Parathyroid adenoma (tissue), 2 donors: ENCODE results near the gene CDH13.

Experiments used
- H2AFZ ChIP-seq: fragments of 300-600 bp; sonication (generic); one replicate; pipeline ENCODE4 v1.7.0; 2017; ENCODE audit warnings: antibody characterized with exemption, mild to moderate bottlenecking
- H3K27ac ChIP-seq: fragments of 300-600 bp; sonication (generic); one replicate; pipeline ENCODE4 v1.7.0; 2017
- H3K27me3 ChIP-seq: fragments of 300-600 bp; sonication (generic); one replicate; pipeline ENCODE4 v1.7.0; 2017; ENCODE audit warnings: low read length; ENCODE audit not compliant: control insufficient read depth, insufficient read depth
- H3K36me3 ChIP-seq: fragments of 300-600 bp; sonication (generic); one replicate; pipeline ENCODE4 v1.7.0; 2017; ENCODE audit warnings: low read length; ENCODE audit not compliant: control insufficient read depth, insufficient read depth
- H3K4me1 ChIP-seq: fragments of 300-600 bp; sonication (generic); one replicate; pipeline ENCODE4 v1.7.0; 2017; ENCODE audit warnings: control low read depth
- H3K4me2 ChIP-seq: fragments of 300-600 bp; sonication (generic); one replicate; pipeline ENCODE4 v1.7.0; 2017; ENCODE audit warnings: low read length
- H3K4me3 ChIP-seq: fragments of 300-600 bp; sonication (generic); one replicate; pipeline ENCODE4 v1.7.0; 2017; ENCODE audit warnings: low read depth, low read length
- H3K79me2 ChIP-seq: fragments of 300-600 bp; sonication (generic); one replicate; pipeline ENCODE4 v1.7.0; 2017; ENCODE audit warnings: control low read depth
- H3K9ac ChIP-seq: fragments of 300-600 bp; sonication (generic); one replicate; pipeline ENCODE4 v1.7.0; 2017; ENCODE audit warnings: mild to moderate bottlenecking
- H3K9me3 ChIP-seq: fragments of 300-600 bp; sonication (generic); one replicate; pipeline ENCODE4 v1.7.0; 2017; ENCODE audit warnings: low read length; ENCODE audit not compliant: control insufficient read depth
- CTCF ChIP-seq: fragments of 300-600 bp; sonication (generic); IDR thresholded peaks from one replicate; pipeline ENCODE4 v1.7.0; 2017; ENCODE audit warnings: antibody characterized with exemption, mild to moderate bottlenecking
- donor health status: primary hyperparathyroidism.

The CDH13 gene

GRCh38 chr16:82741073-82741615, 114.4 kb downstream of the CDH13 start:
- no peaks in the 10 kb centered on the region for H3K4me1 ChIP-seq

GRCh38 chr16:82744958-82745357, 118.2 kb downstream of the CDH13 start:
- Histone ChIP-seq H3K27ac (no peak overlapping the region), H3K4me2 (no peak overlapping the region)
- no peak for TF ChIP-seq CTCF

More at GRCh38 chr16:82741073-82741615, 114.4 kb downstream of the CDH13 start:
- Histone ChIP-seq H3K9me3 (no peaks in the 10 kb centered on the region), H3K4me2 (no peak overlapping the region), H2AFZ (no peak overlapping the region), H3K79me2 (no peaks in the 10 kb centered on the region), H3K36me3 (no peaks in the 10 kb centered on the region), H3K9ac (no peak overlapping the region), H3K27ac (no peak overlapping the region), H3K27me3 (no peaks in the 10 kb centered on the region), H3K4me3 (no peak overlapping the region)
- TF ChIP-seq CTCF: no peak

GRCh38 chr16:82748026-82748425, 121.3 kb downstream of the CDH13 start:
- Histone ChIP-seq H2AFZ (no peak overlapping the region), H3K27me3 (no peaks in the 10 kb centered on the region), H3K4me3 (no peak overlapping the region), H3K27ac (no peak overlapping the region), H3K79me2 (no peaks in the 10 kb centered on the region), H3K9ac (no peak overlapping the region), H3K4me2 (no peak overlapping the region), H3K4me1 (no peaks in the 10 kb centered on the region), H3K36me3 (no peaks in the 10 kb centered on the region), H3K9me3 (no peaks in the 10 kb centered on the region)
- no peak for TF ChIP-seq CTCF

More at GRCh38 chr16:82744958-82745357, 118.2 kb downstream of the CDH13 start:
- Histone ChIP-seq H3K4me1 (no peaks in the 10 kb centered on the region), H3K36me3 (no peaks in the 10 kb centered on the region), H3K9me3 (no peaks in the 10 kb centered on the region), H3K9ac (no peak overlapping the region), H3K79me2 (no peaks in the 10 kb centered on the region), H2AFZ (no peak overlapping the region), H3K27me3 (no peaks in the 10 kb centered on the region), H3K4me3 (no peak overlapping the region)

- Histone ChIP-seq H3K27me3 (no peaks in the 10 kb centered on the region), H3K4me2 (no peak overlapping the region), H2AFZ (no peak overlapping the region), H3K9ac (no peak overlapping the region), H3K27ac (no peak overlapping the region), H3K9me3 (no peaks in the 10 kb centered on the region), H3K79me2 (no peaks in the 10 kb centered on the region), H3K36me3 (no peaks in the 10 kb centered on the region), H3K4me1 (no peaks in the 10 kb centered on the region), H3K4me3 (no peak overlapping the region)
- no peak for TF ChIP-seq CTCF
These were observed 123.3 kb downstream of the CDH13 start for GRCh38 chr16:82750068-82750467.

- Histone ChIP-seq H3K79me2 (no peaks in the 10 kb centered on the region), H3K27me3 (no peaks in the 10 kb centered on the region), H3K9ac (no peak overlapping the region), H3K4me3 (no peak overlapping the region), H3K4me2 (no peak overlapping the region), H3K27ac (no peak overlapping the region), H3K9me3 (no peaks in the 10 kb centered on the region), H3K4me1 (no peaks in the 10 kb centered on the region), H2AFZ (no peak overlapping the region), H3K36me3 (no peaks in the 10 kb centered on the region)
- no peak for TF ChIP-seq CTCF
These were observed 124.3 kb downstream of the CDH13 start for GRCh38 chr16:82751020-82751419.
